GM21423 (cell line): ENCODE results near the gene FOXP1.

ENCODE experiments used
- ATAC-seq: cut with Tn5 transposase; IDR thresholded peaks from one replicate; pipeline ENCODE4 v1.9.1; 2021; ENCODE audit warnings: mild to moderate bottlenecking, moderate library complexity; ENCODE audit not compliant: unreplicated experiment

FOXP1 gene

GRCh38 chr3:71406972-71407810 lies 176.3 kb downstream of the FOXP1 start:
- ATAC-seq, result no peak

- ATAC-seq, result no peak
Observed at GRCh38 chr3:71402911-71403310, 180.6 kb downstream of the FOXP1 start.

DNA sequence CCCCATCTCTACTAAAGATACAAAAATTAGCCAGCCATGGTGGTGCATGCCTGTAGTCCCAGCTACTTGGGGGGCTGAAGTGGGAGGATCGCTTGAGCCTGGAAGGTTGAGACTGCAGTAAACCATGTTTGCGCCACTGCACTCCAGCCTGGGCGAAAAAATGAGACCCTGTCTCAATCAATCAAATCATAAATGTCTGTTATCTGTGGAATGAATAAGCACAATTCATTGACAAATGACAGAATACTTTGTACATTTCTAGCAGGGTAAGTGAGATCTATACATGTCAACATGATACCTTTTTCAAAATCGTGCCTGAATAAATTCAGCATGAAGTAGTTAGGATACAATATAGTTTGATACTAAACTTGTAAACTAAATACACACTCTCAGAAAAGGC lies 181.2 kb downstream of the FOXP1 start:
- ATAC-seq, result no peak

- no peak for ATAC-seq
Observed at GRCh38 chr3:71401695-71402231, 181.8 kb downstream of the FOXP1 start.

GRCh38 chr3:71400986-71401451 lies 182.5 kb downstream of the FOXP1 start:
- no peak for ATAC-seq

DNA sequence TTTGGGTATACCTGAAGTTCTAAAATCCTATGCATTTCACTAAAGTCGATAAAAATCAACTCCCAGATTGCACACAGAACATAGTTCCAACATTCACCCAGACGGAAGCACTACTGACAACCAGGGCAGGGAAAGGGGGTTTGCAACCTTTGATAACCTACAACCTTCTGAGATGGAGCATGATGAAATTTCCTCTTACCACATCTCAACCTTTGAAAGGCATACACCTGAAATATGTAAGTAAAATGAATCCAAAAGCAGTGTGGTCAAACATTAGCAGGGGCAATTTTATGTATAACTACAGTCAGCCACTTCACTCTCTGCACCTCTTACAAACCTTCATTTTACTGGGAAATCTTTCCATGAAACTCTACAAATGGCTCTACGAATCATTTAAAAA lies 184.1 kb downstream of the FOXP1 start:
- ATAC-seq, result no peak

DNA sequence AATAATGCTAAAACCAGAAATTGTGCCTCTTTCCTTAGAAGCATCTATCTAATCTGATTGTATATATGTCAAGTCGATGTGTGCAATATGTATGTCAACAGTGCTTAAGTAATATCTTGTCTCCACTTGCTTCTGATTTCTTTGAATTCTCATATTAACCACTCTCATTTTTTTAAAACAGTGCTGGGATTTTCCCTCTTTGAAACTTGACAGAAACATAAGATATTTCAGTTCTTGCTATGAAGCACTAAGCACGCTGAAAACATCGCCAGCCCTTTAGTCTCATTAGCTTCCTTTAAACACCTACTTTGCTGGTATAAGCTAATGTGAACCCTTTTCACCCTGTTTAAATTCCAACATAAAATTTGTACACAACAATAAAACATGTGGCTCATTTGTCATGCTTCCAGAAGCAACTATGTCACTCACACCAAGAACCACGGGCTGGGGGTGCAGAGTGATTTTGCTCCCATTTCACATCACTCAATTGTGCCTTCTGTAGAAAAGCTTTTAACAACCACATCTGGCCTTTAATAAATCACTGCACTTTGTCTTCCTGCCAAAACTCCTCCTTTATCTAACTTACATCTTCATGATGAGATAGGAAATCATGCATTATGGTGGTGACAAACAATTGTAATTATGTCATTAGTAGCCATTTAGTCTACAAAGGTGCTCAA lies 185.2 kb downstream of the FOXP1 start:
- no peak for ATAC-seq

- no peak for ATAC-seq
Observed at GRCh38 chr3:71397726-71398125, 185.8 kb downstream of the FOXP1 start.

GRCh38 chr3:71397046-71397445 lies 186.5 kb downstream of the FOXP1 start:
- no peak for ATAC-seq

DNA sequence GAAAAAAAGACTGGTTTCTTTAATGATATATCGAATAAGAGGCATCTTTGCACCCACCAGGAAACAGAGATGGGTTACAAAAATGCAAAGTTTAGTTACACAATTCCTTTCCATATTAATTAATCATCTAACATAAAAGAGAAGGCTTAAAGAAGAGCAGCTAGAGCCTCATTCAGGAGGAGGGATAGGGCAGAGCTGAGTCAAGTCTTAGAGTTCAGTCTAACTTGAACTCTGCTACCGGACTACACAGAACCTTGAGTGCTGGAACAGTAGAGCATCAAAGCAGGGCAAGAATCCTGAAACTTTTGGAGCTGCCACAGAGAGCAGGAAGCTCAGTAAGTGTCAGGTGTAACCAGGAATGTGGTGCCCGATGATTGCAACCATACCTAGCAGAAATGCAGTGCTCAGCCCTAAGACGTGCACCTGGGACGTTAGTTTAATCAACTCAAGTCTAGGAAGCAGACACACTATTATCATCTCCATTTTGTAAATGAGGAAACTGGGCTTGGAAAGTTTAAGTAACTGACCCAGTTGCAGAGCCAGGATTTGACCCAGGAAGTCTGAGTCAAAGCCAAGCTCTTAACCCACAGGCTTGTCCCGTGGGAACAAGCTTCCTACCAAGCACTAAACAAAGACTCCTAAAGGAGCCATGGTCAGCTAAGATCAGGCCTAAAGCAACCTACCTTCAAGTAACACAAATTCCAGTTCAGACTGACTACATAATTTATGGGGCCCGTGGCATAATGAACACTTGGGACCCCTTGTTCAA lies 187.4 kb downstream of the FOXP1 start:
- ATAC-seq, result no peak

- ATAC-seq, result no peak
Observed at GRCh38 chr3:71395470-71395869, 188.1 kb downstream of the FOXP1 start.

DNA sequence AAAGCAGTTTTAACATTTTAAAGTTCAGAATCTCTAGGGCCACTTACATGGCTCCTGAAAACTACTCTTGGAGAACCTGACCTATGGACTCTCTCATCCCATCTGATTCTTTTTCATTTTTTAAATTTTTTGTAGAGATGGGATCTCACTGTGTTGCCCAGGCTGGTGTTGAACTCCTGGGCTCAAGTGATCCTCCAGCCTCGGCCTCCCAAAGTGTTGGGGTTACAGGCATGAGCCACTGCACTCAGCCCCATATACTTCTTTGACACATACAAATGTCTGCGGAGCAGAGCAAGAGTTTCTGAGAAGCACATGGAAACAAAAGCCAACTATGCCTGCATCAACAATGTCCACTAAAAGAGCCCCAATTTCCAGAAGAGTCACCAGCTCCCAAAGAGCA lies 189.8 kb downstream of the FOXP1 start:
- ATAC-seq, result no peak

- ATAC-seq, result peak; percentile 35
Observed at GRCh38 chr3:71393093-71393492, 190.4 kb downstream of the FOXP1 start.

DNA sequence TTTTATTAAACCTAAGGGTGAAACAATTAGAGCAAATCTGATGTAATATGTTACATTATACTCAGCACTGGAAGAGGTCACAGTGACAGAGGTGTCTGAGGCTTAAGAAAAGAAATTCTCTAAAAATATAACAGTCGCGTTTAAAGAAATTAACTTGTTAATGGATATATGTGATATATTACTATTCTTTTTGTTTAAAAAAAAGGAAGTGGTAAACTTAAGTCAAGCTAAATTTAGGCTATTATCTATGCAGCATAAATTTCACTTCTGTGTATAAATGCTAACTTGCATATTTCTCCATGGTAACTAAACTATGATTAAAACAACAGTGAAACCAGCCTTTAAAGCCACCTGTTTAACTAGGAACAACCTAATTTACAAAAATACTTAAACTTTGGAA lies 191.3 kb downstream of the FOXP1 start:
- peak; percentile 73 for ATAC-seq

DNA sequence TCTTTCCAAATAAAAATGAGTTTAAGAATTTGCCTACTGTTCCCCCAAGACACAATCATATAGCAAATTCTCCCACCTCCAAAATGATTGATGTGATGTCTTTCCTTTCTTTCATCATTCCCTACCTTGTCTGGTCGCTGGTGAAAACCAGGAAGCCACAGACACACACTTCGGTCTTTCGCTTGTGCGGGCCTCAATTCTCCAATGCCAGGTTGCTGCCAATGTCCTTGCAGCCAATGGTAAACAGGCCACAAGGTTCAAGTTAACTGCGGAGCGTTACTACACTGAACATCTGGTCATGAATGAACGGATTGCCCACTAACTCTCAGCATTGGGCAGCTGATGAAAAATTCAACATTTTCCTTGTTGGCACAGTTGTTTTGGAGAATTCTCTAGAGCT lies 192.2 kb downstream of the FOXP1 start:
- no peak for ATAC-seq

DNA sequence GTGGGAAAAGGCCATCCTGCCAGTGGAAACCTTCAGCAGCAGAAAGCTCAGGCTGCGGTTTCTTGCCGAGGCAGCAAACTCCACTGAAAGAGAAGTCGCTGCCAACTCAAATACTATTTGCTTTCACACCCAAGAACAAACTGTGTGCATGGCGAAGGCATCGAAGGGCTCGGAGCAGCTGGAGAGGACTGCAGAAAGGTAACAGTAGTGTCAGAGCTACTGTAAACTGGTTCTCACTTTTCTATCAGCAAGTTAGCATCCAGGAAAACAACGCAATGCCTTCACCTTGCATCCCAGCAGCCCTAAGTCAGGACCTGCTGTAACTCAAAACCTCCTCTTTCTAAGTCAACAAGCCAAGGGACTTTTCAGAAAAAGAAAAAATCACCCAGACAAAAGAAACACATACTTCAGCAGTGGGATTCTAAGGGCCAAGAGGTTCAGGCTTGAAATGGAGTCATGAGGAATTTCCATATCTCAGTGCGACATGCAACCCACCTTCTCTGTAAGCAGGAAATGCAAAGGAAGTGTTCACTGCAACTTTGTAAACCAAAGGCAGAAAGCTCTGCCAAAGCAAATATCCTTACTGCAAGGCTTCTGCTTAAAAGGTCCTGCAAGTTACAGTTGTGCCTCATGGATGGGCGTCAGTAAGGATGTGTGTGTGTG lies 193.5 kb downstream of the FOXP1 start:
- ATAC-seq, result no peak

GRCh38 chr3:71389191-71389590 lies 194.3 kb downstream of the FOXP1 start:
- no peak for ATAC-seq

DNA sequence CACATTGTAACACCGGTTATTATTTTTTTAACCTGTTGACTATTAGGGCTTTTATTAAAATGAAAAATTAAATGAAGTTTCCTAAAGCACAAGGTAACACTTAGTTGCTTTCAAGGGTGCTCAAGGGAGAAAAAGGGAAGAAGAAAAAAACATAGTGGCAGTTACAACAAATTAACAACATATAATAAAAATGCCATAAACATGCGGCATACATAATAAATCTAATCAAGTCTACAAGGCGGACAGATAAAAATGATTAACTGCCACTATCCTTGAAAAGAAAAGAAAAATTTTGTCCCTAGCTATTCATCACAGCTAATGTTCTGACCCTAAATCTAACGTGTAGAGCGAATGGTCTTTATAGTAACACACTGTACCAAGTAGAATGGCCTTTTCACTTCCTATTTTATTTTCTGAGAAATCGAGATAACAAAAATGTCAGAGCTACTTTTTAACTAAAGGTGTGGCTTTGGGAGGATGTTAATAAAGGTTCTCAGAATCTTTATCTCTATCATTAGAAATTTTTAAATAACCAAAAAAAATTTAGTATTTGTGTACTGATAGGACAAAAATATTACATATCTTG lies 194.9 kb downstream of the FOXP1 start:
- ATAC-seq, result no peak

DNA sequence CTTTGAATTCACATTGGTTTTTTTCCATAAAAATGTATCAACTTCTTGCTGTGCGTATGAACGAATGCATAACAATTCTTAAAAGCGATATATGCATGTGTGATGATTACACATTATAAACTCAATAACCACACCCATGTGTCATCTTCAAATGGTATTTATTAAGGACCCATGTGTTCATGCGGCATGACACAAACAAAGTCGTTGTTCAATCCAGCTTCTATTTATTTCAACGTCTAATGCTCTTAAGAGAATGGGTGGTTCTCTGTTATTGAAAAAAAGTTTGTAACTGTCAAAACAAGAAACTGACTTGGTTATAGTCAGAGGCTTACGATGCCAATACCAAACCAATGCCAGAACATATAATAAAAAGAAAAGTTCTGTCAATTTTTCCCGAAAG lies 195.9 kb downstream of the FOXP1 start:
- ATAC-seq, result no peak
